Islet precursor cell (in vitro differentiated cells): ENCODE data around the gene AGPAT4.
"Not testable (repeated sequence)": the region's sequence is repeated elsewhere in the genome, so short reads cannot be mapped to it uniquely, and the experiment has no call there.

ENCODE experiments used
- DNase-seq: peaks from one replicate; pipeline ENCODE4 v3.0.0-alpha.2; 2018

Gene AGPAT4

DNA sequence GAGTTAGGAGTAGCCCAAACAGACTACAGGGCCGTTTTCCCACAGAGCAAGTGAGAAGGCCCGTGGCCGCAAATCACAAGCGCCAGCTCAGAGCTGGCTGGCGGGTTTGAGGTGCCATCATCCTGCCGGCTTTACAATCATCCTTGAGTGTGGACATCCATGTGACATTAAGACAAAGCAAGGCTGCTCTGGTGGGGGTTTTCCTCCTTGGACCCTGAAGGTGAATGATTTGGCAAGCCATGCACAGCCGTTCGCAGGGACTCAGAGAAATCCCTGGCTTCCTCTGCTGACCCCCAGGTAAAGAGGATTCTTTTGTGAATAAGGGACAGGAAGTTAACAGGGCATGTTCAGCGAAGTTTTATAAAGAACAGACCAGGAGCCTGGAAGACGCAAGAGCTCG lies 137.2 kb downstream of the AGPAT4 start:
- no peak for DNase-seq

GRCh38 chr6:161135695-161136591 lies 137.9 kb downstream of the AGPAT4 start:
- DNase-seq, result no peak

GRCh38 chr6:161134550-161135298 lies 139.1 kb downstream of the AGPAT4 start:
- DNase-seq, result no peak

- no peak for DNase-seq
These were observed 139.9 kb downstream of the AGPAT4 start for GRCh38 chr6:161133963-161134362.

- DNase-seq, result no peak
These were observed 141.5 kb downstream of the AGPAT4 start for GRCh38 chr6:161132384-161132783.

DNA sequence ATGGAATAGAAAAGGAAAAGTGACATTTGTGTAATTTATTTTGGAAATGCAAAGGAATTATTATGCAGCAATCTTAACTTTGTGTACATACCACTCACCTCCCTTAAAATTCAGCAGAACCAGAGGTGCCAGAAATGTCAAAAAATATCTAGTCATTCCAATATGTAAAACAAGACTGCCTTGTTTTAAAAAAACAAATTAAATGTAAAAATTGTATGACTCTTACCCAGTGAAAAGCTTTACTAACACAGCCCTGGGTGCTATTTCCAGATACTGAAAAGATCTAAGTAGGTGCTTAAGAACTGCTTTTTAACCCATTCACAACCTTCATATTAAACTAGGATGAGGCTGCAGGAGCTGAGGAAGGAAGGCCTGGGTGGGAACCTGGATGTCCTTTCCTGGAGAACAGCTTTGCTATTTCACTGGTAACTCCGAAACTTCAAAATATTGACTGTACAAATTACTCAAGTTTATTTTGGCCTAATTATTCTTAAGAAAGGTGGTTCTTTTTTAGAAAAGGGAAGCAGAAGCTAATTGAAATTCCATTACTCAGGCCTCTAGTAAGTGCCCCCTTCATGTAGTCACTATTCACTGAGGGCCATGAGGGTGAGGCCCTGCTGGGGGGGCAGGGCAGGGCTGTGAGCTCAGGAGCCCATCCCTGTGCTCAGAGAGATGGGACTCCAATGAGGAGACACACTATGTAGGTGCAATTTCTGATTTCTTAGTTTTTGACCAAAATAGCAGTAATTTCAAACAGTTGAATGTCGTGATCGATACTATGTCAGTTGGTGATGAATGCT lies 142.7 kb downstream of the AGPAT4 start:
- DNase-seq, result no peak

- DNase-seq, result no peak
These were observed 143.3 kb downstream of the AGPAT4 start for GRCh38 chr6:161130541-161130940.

DNA sequence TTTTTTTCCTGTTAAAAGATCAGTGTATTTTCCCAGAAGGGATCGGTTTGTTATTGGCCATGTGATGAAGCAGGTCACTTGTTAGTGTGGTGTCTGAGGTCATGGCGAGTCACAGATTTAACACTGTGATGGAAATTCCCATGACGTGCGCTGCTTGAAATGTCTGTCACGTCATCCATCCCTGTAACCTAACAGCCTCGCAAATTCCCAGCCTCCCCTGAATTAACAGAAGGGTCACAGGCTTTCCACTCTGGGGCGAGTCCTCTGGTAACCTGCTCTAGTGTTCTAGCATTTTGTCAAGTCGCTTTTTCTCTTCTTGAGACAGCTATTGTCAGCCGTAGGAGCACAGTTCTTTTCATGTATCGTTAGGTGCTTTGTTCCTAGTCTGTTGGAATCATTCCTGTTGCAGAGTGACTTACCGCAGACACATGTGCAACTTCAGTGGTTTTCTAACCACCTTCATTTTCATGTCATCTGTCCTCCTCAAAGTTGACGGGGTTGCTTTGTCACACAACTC lies 145.1 kb downstream of the AGPAT4 start:
- no peak for DNase-seq

GRCh38 chr6:161128230-161128629 lies 145.6 kb downstream of the AGPAT4 start:
- no peak for DNase-seq

DNA sequence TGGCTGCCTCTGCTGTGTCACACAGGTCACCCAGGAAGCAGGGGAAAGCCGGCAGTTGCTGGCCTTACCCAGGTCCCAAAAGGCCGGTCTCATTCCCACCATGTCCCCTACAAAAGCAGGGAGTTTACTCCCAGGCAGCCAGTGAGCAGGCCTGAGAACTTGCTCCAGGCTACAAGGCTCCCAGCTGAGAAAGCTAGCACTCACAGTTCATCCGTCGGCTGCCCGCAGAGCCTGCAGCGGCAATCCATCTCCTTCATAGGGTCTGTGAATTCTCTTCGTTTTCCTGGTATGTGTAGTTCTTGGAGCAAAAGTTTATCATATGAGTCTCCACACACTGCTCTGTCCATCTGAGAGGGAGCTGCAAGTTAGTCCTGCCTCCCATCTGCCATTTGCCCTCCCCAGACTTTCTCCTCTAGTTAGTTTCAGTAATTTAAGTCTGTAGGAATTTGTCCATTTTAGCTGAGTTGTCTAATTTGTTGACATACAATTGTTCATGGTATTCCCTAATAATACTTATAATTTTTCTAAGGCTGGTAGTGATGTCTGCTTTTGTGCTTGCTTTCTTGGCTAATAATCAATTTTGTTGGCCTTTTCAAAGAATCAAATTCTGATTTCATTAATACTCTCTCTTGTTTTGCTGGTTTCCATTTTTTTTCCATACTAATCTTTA lies 146.7 kb downstream of the AGPAT4 start:
- DNase-seq, result no peak

DNA sequence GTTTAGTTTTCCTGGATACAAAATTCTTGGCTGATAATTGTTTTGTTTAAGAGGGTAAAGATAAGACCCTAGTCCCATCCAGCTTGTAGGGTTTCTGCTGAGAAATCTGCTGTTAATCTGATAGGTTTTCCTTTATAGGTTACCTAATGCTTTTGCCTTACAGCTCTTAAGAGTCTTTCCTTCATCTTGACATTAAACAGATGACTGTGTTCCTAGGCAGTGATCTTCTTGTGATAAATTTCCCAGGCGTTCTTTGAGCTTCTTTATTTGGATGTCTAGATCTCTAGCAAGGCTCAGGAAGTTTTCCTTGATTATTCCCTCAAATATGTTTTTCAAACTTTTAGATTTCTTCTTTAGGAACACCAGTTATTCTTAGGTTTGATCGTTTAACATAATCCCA lies 148.3 kb downstream of the AGPAT4 start:
- no peak for DNase-seq

DNA sequence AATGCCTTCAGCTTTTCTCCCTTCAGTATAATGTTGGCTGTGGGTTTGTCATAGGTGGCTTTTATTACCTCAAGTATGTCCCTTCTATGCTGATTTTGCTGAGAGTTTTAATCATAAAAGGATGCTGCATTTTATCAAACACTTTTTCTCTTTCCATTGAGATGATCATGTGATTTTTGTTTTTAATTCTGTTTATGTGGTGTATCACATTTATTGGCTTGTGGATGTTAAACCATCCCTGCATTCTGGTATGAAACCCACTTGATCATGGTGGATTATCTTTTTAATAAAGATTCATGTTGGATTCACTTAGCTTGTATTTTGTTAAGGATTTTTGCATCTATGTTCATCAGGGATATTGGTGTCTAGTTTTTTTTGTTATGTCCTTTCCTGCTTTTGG lies 150.5 kb downstream of the AGPAT4 start:
- not testable (repeated sequence) for DNase-seq

DNA sequence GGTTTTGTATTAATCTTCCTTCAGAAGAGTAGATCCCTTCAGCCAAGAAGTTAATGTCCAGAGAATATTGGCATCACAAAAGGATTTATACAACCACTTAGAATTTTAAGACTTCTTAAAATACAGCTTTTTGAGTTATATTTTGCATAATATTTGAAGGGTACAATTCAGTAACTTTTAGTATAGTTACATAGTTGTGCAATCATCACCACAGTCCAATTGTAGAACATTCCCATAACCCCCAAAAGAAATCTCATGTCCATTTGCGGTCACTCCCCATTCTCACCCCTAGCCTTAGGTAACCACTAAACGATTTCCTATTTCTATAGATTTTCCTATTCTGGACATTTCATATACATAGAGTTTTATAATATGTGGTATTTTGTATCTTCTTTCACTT lies 155.9 kb downstream of the AGPAT4 start:
- DNase-seq, result no peak

- no peak for DNase-seq
These were observed 156.6 kb downstream of the AGPAT4 start for GRCh38 chr6:161117308-161117707.

GRCh38 chr6:161116554-161116953 lies 157.3 kb downstream of the AGPAT4 start:
- no peak for DNase-seq

DNA sequence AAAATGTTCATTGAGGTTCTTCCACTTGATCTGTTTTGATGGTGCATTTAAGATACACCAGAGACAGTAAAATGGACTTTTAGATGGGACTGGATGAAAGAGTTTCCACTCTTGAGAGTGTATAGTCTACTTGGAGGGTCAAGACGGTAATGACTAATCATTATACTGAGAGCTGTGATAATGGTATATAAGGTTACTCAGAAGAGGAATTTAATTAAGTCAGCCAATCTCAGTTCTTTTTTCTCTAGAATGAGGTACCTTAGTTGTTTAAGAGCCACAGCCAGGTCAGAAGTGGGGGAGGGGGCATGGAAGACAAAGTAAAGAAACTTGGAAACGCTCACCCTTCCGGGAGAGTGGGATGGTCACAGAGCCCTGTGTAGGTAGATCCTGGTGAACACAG lies 158.4 kb downstream of the AGPAT4 start:
- DNase-seq, result no peak

GRCh38 chr6:161111261-161111660 lies 162.6 kb downstream of the AGPAT4 start:
- DNase-seq, result no peak

DNA sequence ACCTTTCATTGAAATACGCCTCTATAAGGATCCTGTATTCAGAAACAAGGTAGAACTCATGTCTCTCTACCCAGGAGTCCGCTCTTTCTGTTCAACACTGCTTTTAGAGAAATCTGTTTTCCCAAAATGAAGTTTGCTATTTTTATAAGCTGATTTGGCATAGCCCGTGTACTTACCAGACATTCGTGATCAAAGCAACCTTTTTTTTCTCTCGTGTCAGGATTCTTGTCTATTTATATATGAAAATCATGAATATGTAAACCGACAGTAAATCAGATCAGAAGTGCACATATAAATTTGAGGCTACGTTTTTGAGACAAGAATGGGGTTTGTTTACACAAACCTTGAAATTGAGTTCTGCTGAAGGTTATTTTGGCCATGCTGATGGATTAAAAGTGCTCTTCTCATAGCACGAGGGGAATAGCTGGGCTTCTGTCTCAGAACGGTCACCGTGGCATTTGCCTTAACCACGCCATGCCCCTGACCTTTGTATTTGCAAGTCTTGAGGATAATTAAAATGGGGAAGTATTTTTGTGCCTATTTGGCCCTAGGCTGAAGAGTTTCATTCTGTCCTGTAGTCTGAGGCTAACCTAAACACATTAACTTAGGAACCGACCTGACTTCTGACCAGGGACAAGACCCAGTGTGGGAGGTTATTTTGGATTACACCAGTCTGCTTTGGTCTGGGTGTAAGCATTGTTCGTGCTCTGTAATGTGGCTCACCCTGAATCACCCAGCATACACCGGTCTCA lies 163.7 kb downstream of the AGPAT4 start:
- no peak for DNase-seq

DNA sequence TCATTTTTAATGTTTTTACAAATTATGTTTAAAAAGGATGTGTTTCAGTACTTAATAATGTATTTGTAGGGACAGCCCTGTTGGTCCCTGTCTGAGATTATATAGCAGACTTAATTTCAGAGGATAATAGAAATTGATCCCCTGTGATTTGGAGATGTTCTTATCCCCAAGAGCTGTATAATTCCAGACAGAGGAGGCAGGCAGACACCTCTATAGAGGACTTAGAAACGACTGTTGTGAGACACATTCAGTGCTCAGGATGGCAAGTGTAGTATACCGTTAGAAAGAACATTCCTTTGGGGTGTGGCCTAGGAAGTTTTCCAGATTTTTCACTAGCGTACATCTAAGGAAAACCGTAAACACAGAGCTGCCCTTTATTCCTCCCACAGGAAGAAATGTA lies 164.5 kb downstream of the AGPAT4 start:
- DNase-seq, result no peak

DNA sequence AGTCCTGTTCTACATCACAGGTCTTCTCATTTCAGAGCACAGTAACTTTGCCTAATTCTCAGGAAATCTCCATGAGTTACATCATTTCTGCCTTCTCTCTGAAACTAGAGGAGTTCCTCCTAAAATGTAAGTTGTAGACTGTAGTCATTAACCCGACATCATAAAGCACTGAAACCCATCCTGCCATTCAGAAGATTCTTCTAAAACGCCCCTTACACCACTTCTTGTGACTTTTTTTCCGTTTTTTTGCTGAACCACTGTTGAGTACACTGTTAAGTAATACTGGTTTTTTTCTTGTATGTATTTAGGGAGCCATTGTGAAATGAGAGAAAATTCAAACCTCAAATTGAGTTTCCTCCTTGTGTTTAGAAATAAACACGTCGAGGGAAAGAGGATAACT lies 164.9 kb downstream of the AGPAT4 start:
- no peak for DNase-seq

GRCh38 chr6:161107779-161108730 lies 165.8 kb downstream of the AGPAT4 start:
- no peak for DNase-seq
